MM.1S (cell line): Measurements from ENCODE around the gene RRAGD.

ENCODE experiments used
- DNase-seq: peaks from one replicate; pipeline ENCODE4 v3.0.0-alpha.2; 2015
- H2AFZ ChIP-seq: fragments of 300-600 bp; sonication (generic); 2 replicates; pipeline ENCODE4 v1.6.0; 2016; ENCODE audit warnings: antibody characterized with exemption, low read length
- H3F3A ChIP-seq: fragments of 300-600 bp; sonication (generic); 2 replicates; pipeline ENCODE4 v1.6.1; 2016; ENCODE audit warnings: mild to moderate bottlenecking, antibody characterized with exemption, low read length, moderate library complexity, mixed read lengths; ENCODE audit not compliant: insufficient read depth
- H3K27ac ChIP-seq: fragments of 300-600 bp; sonication (generic); 2 replicates; pipeline ENCODE4 v1.5.1; 2016; ENCODE audit warnings: mild to moderate bottlenecking, low read length
- H3K27me3 ChIP-seq: fragments of 300-600 bp; sonication (generic); replicated peaks from 2 replicates; pipeline ENCODE4 v1.6.0; 2016; ENCODE audit warnings: low read length; ENCODE audit not compliant: insufficient read depth
- H3K36me3 ChIP-seq: fragments of 300-600 bp; sonication (generic); replicated peaks from 2 replicates; pipeline ENCODE4 v1.6.1; 2016; ENCODE audit warnings: mild to moderate bottlenecking, low read length, mixed read lengths; ENCODE audit not compliant: insufficient read depth
- H3K4me1 ChIP-seq: fragments of 300-600 bp; sonication (generic); 2 replicates; pipeline ENCODE4 v1.6.1; 2016; ENCODE audit warnings: low read length, mixed read lengths
- H3K4me2 ChIP-seq: fragments of 300-600 bp; sonication (generic); 2 replicates; pipeline ENCODE4 v1.6.0; 2016; ENCODE audit warnings: low read depth, low read length
- H3K4me3 ChIP-seq: fragments of 300-600 bp; sonication (generic); 2 replicates; pipeline ENCODE4 v1.5.1; 2016; ENCODE audit warnings: low read length, mixed read lengths
- H3K79me2 ChIP-seq: fragments of 300-600 bp; sonication (generic); 2 replicates; pipeline ENCODE4 v1.6.1; 2016; ENCODE audit warnings: mixed run types, low read length, mixed read lengths
- H3K9ac ChIP-seq: fragments of 300-600 bp; sonication (generic); 2 replicates; pipeline ENCODE4 v1.6.1; 2016; ENCODE audit warnings: low read length, mixed read lengths
- H3K9me2 ChIP-seq: fragments of 300-600 bp; sonication (generic); replicated peaks from 2 replicates; pipeline ENCODE4 v1.6.1; 2016; ENCODE audit warnings: mild to moderate bottlenecking, low read length, mixed read lengths; ENCODE audit not compliant: insufficient read depth
- H3K9me3 ChIP-seq: fragments of 300-600 bp; sonication (generic); replicated peaks from 2 replicates; pipeline ENCODE4 v1.6.1; 2016; ENCODE audit warnings: mild to moderate bottlenecking, low read length, mixed read lengths; ENCODE audit not compliant: insufficient read depth
- H4K20me1 ChIP-seq: fragments of 300-600 bp; sonication (generic); 2 replicates; pipeline ENCODE4 v1.6.1; 2016; ENCODE audit warnings: mild to moderate bottlenecking, low read length, moderate library complexity, mixed read lengths; ENCODE audit not compliant: insufficient read depth
- EZH2 ChIP-seq: fragments of 300-600 bp; sonication (generic); optimal IDR thresholded peaks from 2 replicates; pipeline ENCODE3; 2017; ENCODE audit warnings: low read depth, mild to moderate bottlenecking, antibody characterized with exemption, low read length, mixed read lengths
- EZH2phosphoT487 ChIP-seq: fragments of 300-600 bp; sonication (generic); IDR thresholded peaks from 2 replicates; pipeline ENCODE4 v1.6.1; 2018; ENCODE audit warnings: antibody characterized with exemption, low read length
- TF ChIP-seq, protein P1 (sequence below): fragments of 300-600 bp; sonication (generic); IDR thresholded peaks from 2 replicates; pipeline ENCODE4 v1.5.1; 2016; ENCODE audit warnings: antibody characterized with exemption, low read length, mixed read lengths

RRAGD gene

GRCh38 chr6:89348372-89348771 is 63.7 kb downstream of the RRAGD start:
- H3K9ac ChIP-seq, result peak overlapping the region; percentile 89; the same call in 1 of the 2 replicates
- H3K27ac ChIP-seq, result peak overlapping the region; percentile 99; the same call in 1 of the 2 replicates
- H3K4me2 ChIP-seq, result peak overlapping the region; percentile 85

DNA sequence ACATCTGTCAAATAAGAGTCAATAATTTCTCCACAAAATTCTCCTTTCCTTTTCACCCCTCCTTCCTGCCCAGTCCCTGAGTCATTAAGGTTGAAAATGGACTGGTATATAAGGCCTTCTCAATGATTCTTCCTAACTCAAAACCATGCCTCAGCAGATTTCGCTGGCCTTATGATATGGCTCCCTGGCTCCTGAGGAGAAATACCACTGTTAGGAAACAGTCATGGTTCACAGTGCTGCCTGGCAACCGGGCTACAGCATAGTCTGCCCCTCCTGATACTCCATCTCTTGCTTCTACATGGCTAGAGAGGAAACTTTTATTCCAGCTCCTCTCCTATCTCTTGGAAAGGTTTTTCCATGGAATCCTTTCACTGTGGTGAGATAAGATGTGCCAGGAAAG is 64.2 kb downstream of the RRAGD start:
- peaks cover 4% of the 10 kb centered on the region for H3K36me3 ChIP-seq
- H3K4me3 ChIP-seq, result peak overlapping the region; percentile 86
- H3K27me3 ChIP-seq, result no peaks in the 10 kb centered on the region
- peaks cover 28% of the 10 kb centered on the region for H4K20me1 ChIP-seq
- H2AFZ ChIP-seq, result no peak overlapping the region
- peak overlapping the region; percentile 89 for H3K9ac ChIP-seq
- H3K9me3 ChIP-seq, result no peaks in the 10 kb centered on the region
- peak overlapping the region; percentile 85 for H3K4me2 ChIP-seq
- peaks cover 100% of the 10 kb centered on the region for H3K79me2 ChIP-seq
- H3K4me1 ChIP-seq, result peaks cover 59% of the 10 kb centered on the region
- peaks cover 66% of the 10 kb centered on the region for H3F3A ChIP-seq
- DNase-seq, result no peak
- H3K9me2 ChIP-seq, result no peaks in the 10 kb centered on the region
- peak overlapping the region; percentile 99; the same call in 1 of the 2 replicates for H3K27ac ChIP-seq
- no peak for TF ChIP-seq EZH2
- no peak for TF ChIP-seq EZH2phosphoT487
- TF ChIP-seq, protein P1, sequence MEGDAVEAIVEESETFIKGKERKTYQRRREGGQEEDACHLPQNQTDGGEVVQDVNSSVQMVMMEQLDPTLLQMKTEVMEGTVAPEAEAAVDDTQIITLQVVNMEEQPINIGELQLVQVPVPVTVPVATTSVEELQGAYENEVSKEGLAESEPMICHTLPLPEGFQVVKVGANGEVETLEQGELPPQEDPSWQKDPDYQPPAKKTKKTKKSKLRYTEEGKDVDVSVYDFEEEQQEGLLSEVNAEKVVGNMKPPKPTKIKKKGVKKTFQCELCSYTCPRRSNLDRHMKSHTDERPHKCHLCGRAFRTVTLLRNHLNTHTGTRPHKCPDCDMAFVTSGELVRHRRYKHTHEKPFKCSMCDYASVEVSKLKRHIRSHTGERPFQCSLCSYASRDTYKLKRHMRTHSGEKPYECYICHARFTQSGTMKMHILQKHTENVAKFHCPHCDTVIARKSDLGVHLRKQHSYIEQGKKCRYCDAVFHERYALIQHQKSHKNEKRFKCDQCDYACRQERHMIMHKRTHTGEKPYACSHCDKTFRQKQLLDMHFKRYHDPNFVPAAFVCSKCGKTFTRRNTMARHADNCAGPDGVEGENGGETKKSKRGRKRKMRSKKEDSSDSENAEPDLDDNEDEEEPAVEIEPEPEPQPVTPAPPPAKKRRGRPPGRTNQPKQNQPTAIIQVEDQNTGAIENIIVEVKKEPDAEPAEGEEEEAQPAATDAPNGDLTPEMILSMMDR, result no peak

More at GRCh38 chr6:89348372-89348771, 63.7 kb downstream of the RRAGD start:
- H3K36me3 ChIP-seq, result peaks cover 4% of the 10 kb centered on the region
- H4K20me1 ChIP-seq, result peaks cover 28% of the 10 kb centered on the region
- H3K79me2 ChIP-seq, result peaks cover 100% of the 10 kb centered on the region
- H3K9me2 ChIP-seq, result no peaks in the 10 kb centered on the region
- no peaks in the 10 kb centered on the region for H3K9me3 ChIP-seq
- peaks cover 68% of the 10 kb centered on the region for H3F3A ChIP-seq
- DNase-seq, result no peak
- H3K4me3 ChIP-seq, result peak overlapping the region; percentile 86
- H2AFZ ChIP-seq, result no peak overlapping the region
- peaks cover 57% of the 10 kb centered on the region for H3K4me1 ChIP-seq
- H3K27me3 ChIP-seq, result no peaks in the 10 kb centered on the region
- TF ChIP-seq, protein P1, result no peak
- TF ChIP-seq EZH2 (no peak), EZH2phosphoT487 (no peak)

GRCh38 chr6:89346433-89346832 is 65.6 kb downstream of the RRAGD start:
- peak overlapping the region; percentile 85 for H3K4me2 ChIP-seq
- H3K9me3 ChIP-seq, result no peaks in the 10 kb centered on the region
- H4K20me1 ChIP-seq, result peaks cover 34% of the 10 kb centered on the region
- no peaks in the 10 kb centered on the region for H3K27me3 ChIP-seq
- H3K36me3 ChIP-seq, result peaks cover 5% of the 10 kb centered on the region
- no peaks in the 10 kb centered on the region for H3K9me2 ChIP-seq
- H3K4me3 ChIP-seq, result peak overlapping the region; percentile 86; the same call in 1 of the 2 replicates
- peaks cover 69% of the 10 kb centered on the region for H3K4me1 ChIP-seq
- H3K9ac ChIP-seq, result peak overlapping the region; percentile 89; the same call in 1 of the 2 replicates
- peaks cover 100% of the 10 kb centered on the region for H3K79me2 ChIP-seq
- TF ChIP-seq EZH2 (no peak), EZH2phosphoT487 (no peak)
- TF ChIP-seq, protein P1, result no peak
- H3F3A ChIP-seq, result peaks cover 70% of the 10 kb centered on the region
- no peak overlapping the region for H2AFZ ChIP-seq
- H3K27ac ChIP-seq, result peak overlapping the region; percentile 99; the same call in 1 of the 2 replicates
- no peak for DNase-seq
